Right lobe of liver (tissue), 6 donors: Measurements from ENCODE around the gene USF3. TPM values are rescaled to one million over a fixed set of nuclear protein-coding genes. Genes with fewer than 3 reads are reported as not detected.

Source experiments
- ATAC-seq, 4 donors: fragments of 200-7000 bp; cut with Tn5 transposase; one replicate each; pipeline ENCODE4 v1.9.1; 2020; ENCODE audit warnings: mild to moderate bottlenecking in 4 of 4, moderate library complexity in 4 of 4
- DNase-seq, 3 donors: peaks; one replicate each; pipeline ENCODE4 v3.0.0-alpha.2; 2020
- H3K27ac ChIP-seq, 3 donors: fragments of 200-600 bp; one replicate each; pipeline ENCODE4 v1.8.0; 2022
- H3K27me3 ChIP-seq, 2 donors: fragments of 200-600 bp; one replicate each; pipeline ENCODE4 v1.8.0; 2022
- H3K36me3 ChIP-seq, 4 donors: fragments of 200-600 bp; sonication (generic) in 1 of 4; one replicate each; pipeline versions ENCODE4 v1.5.1 to v1.8.0; 2017 to 2022; ENCODE audit warnings: control low read depth in 1 of 4
- H3K4me1 ChIP-seq, 4 donors: fragments of 200-600 bp; sonication (generic) in 1 of 4; one replicate each; pipeline versions ENCODE4 v1.5.1 to v1.8.0; 2017 to 2022; ENCODE audit warnings: control low read depth in 1 of 4
- H3K4me3 ChIP-seq, 3 donors: fragments of 200-600 bp; one replicate each; pipeline ENCODE4 v1.8.0; 2022
- H3K9me3 ChIP-seq, 4 donors: fragments of 200-600 bp; sonication (generic) in 1 of 4; one replicate each; pipeline versions ENCODE4 v1.5.1 to v1.8.0; 2017 to 2022; ENCODE audit warnings: control low read depth in 1 of 4
- CTCF ChIP-seq, 4 donors: fragments of 200-600 bp in 3 of 4; fragments of 450-650 bp in 1 of 4; IDR thresholded peaks; one replicate each; pipeline versions ENCODE4 v1.5.1 to v1.8.0; 2016 to 2022; ENCODE audit warnings: antibody characterized with exemption in 4 of 4, mild to moderate bottlenecking in 2 of 4
- POLR2A ChIP-seq: fragments of 450-650 bp; IDR thresholded peaks from one replicate; pipeline ENCODE4 v1.6.1; 2017; ENCODE audit warnings: antibody characterized with exemption, mild to moderate bottlenecking
- WGBS: methylation state at CpG from one replicate; pipeline ENCODE4 v1.1.6; 2018; ENCODE audit warnings: low coverage, low lambda C conversion rate; ENCODE audit not compliant: insufficient coverage; ENCODE audit errors: missing lambda C conversion rate; 5-methylcytosine and 5-hydroxymethylcytosine counted together
- intact Hi-C, 2 donors: fragments of 100-400 bp; cut with DNase I; formaldehyde crosslinking; loops; one replicate each; pipeline versions ENCODE4 v1.11.2 to v1.14.1; 2022
- total RNA-seq, 6 experiments: library from RNA; depleted of rRNA in 2 of 6; stranded (reverse); fragments of >200 nt in 2 of 6; fragmentation: NEBNext Ultra II Directional in 3 of 6; extraction: Animal tissue kit (Norgen Biotek cat#: 25700) in 3 of 6; gene quantifications; one replicate each; pipeline versions ENCODE4 v1.1.0 to v1.2.4, GENCODE V29; 2016 to 2023
- donor health status: DM: no; HTN: yes; CAD: no.
- donor health status: DM: no; HTN: no; CAD: no.
- donor health status: DM: no; HTN: no; CAD: no.
- donor health status: DM: no; HTN: yes; CAD: no.
- donor health status: DM: no; HTN: yes; CAD: no.

Gene USF3
- total RNA-seq, 6 experiments from 2014 or later: 12.1 to 20.3 (median 17.6) TPM

GRCh38 chr3:113607219-113607596, 89.2 kb downstream of the USF3 start:
- intact Hi-C loops: no loop called here
- TF ChIP-seq CTCF (IDR thresholded peaks at IDR 0.05): no peak
- no peak for TF ChIP-seq POLR2A
- WGBS: 68% methylated on average over 3 of the region's 5 CpGs
- Histone ChIP-seq H3K36me3 (no peaks in the 10 kb centered on the region), H3K9me3 (no peaks in the 10 kb centered on the region), H3K4me3 (no peak overlapping the region), H3K27ac (no peak overlapping the region), H3K27me3 (no peaks in the 10 kb centered on the region), H3K4me1 (no peaks in the 10 kb centered on the region)
- ATAC-seq (no peak), DNase-seq (no peak)

GRCh38 chr3:113606539-113607218, 89.8 kb downstream of the USF3 start:
- Histone ChIP-seq H3K27ac (no peak overlapping the region), H3K4me1 (no peaks in the 10 kb centered on the region), H3K27me3 (no peaks in the 10 kb centered on the region), H3K36me3 (no peaks in the 10 kb centered on the region), H3K9me3 (no peaks in the 10 kb centered on the region), H3K4me3 (no peak overlapping the region)
- WGBS: 27% methylated on average over 7 of the region's 8 CpGs
- TF ChIP-seq CTCF (IDR thresholded peaks at IDR 0.05) (no peak), POLR2A (no peak)
- intact Hi-C loops: no loop called here
- DNase-seq: no peak
- peak in 2 of 4 donors; percentile 29 to 33 for ATAC-seq

- WGBS: 95% methylated on average over 7 of the region's 11 CpGs
Observed at GRCh38 chr3:113602836-113603235, 93.6 kb downstream of the USF3 start.

GRCh38 chr3:113602256-113602655, 94.2 kb downstream of the USF3 start:
- Histone ChIP-seq H3K4me3 (no peak overlapping the region), H3K9me3 (no peaks in the 10 kb centered on the region), H3K27me3 (no peaks in the 10 kb centered on the region), H3K36me3 (no peaks in the 10 kb centered on the region), H3K27ac (no peak overlapping the region), H3K4me1 (no peaks in the 10 kb centered on the region)
- WGBS: 90% methylated on average over 2 of the region's 2 CpGs
- ATAC-seq (no peak), DNase-seq (no peak)
- no peak for TF ChIP-seq POLR2A
- no peak for TF ChIP-seq CTCF (IDR thresholded peaks at IDR 0.05)
- intact Hi-C loops: no loop called here

More at GRCh38 chr3:113602836-113603235, 93.6 kb downstream of the USF3 start:
- no peaks in the 10 kb centered on the region for H3K9me3 ChIP-seq
- no peak for TF ChIP-seq POLR2A
- no peak for TF ChIP-seq CTCF (IDR thresholded peaks at IDR 0.05)
- H3K4me1 ChIP-seq: no peaks in the 10 kb centered on the region
- DNase-seq (no peak), ATAC-seq (no peak)
- intact Hi-C loops: no loop called here
- H3K27ac ChIP-seq: no peak overlapping the region
- no peaks in the 10 kb centered on the region for H3K36me3 ChIP-seq
- H3K4me3 ChIP-seq: no peak overlapping the region
- H3K27me3 ChIP-seq: no peaks in the 10 kb centered on the region
